Thoracic aorta (tissue), 2 donors: ENCODE data around the gene STAMBP. TPM values are rescaled to one million over a fixed set of nuclear protein-coding genes. Genes with fewer than 3 reads are reported as not detected.

Source experiments
- ATAC-seq: fragments of 150-250 bp; one replicate; pipeline ENCODE4 v1.8.0; 2017; ENCODE audit warnings: low read depth; ENCODE audit not compliant: insufficient number of reproducible peaks, low FRiP score
- DNase-seq: peaks from one replicate; pipeline ENCODE4 v3.0.0-alpha.2; 2020; ENCODE audit warnings: low spot score
- H3K27ac ChIP-seq, 2 donors: fragments of 200-600 bp; sonication (generic); 1 replicate in 1 of 2; 2 replicates in 1 of 2; pipeline ENCODE4 v1.5.1; 2016; ENCODE audit warnings: mild to moderate bottlenecking in 2 of 2, moderate library complexity in 2 of 2
- H3K27me3 ChIP-seq: fragments of 200-600 bp; sonication (generic); replicated peaks from 2 replicates; pipeline ENCODE4 v1.6.0; 2016; ENCODE audit warnings: mild to moderate bottlenecking; ENCODE audit not compliant: insufficient read depth
- H3K36me3 ChIP-seq: fragments of 200-600 bp; sonication (generic); one replicate; pipeline ENCODE4 v1.5.1; 2016
- H3K4me1 ChIP-seq, 2 donors: fragments of 200-600 bp; sonication (generic); 1 replicate in 1 of 2; 2 replicates in 1 of 2; pipeline versions ENCODE4 v1.5.1 to v1.6.0; 2016; ENCODE audit warnings: low read depth in 2 of 2, mild to moderate bottlenecking in 1 of 2; ENCODE audit not compliant: control insufficient read depth in 1 of 2
- H3K4me3 ChIP-seq: fragments of 200-600 bp; sonication (generic); 2 replicates; pipeline ENCODE4 v1.5.1; 2016; ENCODE audit warnings: mild to moderate bottlenecking
- H3K9me3 ChIP-seq: fragments of 200-600 bp; sonication (generic); 2 replicates; pipeline ENCODE4 v1.5.1; 2016
- total RNA-seq, 2 donors: library from RNA; depleted of rRNA; stranded (reverse); fragments of >200 nt; gene quantifications; one replicate each; pipeline versions ENCODE4 v1.1.0 to v1.2.3, GENCODE V29; 2016
- TF ChIP-seq, protein P1 (sequence below): fragments of 200-600 bp; sonication (generic); IDR thresholded peaks from one replicate; pipeline ENCODE4 v1.5.1; 2019; ENCODE audit warnings: antibody characterized with exemption

STAMBP gene
- total RNA-seq, 2 donors from 2014 or later: 23.8 to 34.4 TPM

DNA sequence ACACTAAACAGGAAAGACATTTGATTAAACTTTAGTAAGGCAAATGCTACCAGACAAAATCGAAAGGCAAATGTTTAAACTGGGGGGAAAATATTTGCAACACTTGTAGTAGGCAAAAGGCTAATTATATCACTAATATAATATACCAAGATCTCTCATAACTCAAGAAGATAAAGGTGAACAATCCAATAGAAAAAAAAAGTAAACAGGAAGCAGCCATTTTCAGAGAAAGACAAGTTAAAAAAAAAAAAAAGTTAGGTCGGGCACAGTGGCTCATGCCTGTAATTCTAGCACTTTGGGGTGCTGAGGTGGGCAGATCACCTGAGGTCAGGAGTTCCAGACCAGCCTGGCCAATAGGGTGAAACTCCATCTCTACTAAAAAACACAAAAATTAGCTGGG lies 59.6 kb downstream of the STAMBP start:
- Histone ChIP-seq H3K36me3 (no peaks in the 10 kb centered on the region), H3K27me3 (no peaks in the 10 kb centered on the region), H3K4me3 (no peak overlapping the region), H3K9me3 (no peaks in the 10 kb centered on the region), H3K27ac (no peak overlapping the region), H3K4me1 (peaks cover 3 to 31% of the 10 kb centered on the region in 2 donors)
- no peak for DNase-seq
- TF ChIP-seq, protein P1, sequence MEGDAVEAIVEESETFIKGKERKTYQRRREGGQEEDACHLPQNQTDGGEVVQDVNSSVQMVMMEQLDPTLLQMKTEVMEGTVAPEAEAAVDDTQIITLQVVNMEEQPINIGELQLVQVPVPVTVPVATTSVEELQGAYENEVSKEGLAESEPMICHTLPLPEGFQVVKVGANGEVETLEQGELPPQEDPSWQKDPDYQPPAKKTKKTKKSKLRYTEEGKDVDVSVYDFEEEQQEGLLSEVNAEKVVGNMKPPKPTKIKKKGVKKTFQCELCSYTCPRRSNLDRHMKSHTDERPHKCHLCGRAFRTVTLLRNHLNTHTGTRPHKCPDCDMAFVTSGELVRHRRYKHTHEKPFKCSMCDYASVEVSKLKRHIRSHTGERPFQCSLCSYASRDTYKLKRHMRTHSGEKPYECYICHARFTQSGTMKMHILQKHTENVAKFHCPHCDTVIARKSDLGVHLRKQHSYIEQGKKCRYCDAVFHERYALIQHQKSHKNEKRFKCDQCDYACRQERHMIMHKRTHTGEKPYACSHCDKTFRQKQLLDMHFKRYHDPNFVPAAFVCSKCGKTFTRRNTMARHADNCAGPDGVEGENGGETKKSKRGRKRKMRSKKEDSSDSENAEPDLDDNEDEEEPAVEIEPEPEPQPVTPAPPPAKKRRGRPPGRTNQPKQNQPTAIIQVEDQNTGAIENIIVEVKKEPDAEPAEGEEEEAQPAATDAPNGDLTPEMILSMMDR: no peak
- ATAC-seq: no peak

DNA sequence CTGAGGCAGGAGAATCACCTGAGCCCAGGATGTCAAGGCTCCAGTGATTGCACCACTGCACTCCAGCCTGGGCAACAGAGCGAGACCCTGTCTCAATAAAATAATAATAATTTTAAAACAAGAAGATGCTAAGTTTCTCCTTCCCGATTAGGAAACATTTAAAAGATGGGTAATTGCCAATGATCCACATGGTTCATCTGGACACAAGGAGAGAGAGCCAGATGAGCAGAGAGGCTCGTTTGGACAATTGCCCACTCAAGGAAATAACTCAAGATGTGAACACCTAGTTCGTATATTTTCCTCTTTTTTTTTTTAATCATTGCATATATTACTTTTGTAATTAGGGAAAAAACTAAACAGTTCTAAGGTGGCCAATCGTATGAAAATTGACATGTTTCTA lies 60.4 kb downstream of the STAMBP start:
- Histone ChIP-seq H3K4me3 (no peak overlapping the region), H3K4me1 (peaks cover 3 to 36% of the 10 kb centered on the region in 2 donors), H3K27me3 (no peaks in the 10 kb centered on the region), H3K9me3 (no peaks in the 10 kb centered on the region), H3K36me3 (no peaks in the 10 kb centered on the region), H3K27ac (no peak overlapping the region)
- ATAC-seq (no peak), DNase-seq (no peak)
- TF ChIP-seq, protein P1: no peak

DNA sequence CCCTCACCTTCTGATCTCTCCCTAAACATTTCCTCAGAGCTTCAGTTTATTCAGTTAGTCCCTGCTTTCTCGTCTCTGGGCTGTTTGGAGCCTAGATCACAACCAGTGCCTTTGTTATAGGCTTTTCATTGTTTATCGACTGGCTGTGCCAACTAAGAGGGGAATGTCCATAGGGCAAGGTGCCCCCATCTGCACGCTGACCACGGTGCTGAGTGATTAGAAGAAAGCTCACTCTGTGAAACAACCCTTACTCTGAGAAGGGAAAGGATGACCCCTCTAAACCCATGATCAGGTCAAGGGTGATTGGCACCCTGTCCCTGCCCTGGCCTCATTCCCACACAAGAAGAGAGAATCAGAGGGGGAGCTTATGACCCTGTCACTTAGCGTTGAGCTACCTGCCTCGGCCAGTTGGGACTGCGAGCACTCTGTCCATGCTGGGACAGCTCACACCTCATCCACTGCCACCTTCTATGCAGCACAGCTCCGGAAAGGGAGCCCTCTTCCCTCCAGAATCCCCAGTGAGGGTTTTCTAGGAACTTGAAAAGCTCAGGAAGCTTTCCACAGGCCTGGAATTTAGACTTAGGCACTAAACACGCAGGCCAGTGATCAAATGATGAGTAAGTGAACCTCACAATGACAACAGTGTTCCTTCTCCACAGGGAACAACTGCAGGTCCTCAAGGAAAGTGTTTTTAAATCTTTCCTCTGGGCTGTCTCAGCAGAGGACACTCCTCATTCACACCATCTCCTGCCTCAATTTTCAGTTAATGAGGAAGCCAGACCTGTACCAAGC lies 61.7 kb downstream of the STAMBP start:
- Histone ChIP-seq H3K27me3 (no peaks in the 10 kb centered on the region), H3K4me3 (no peak overlapping the region), H3K36me3 (no peaks in the 10 kb centered on the region), H3K27ac (peak overlapping the region; percentile 85 to 93), H3K4me1 (peaks cover 3 to 45% of the 10 kb centered on the region in 2 donors), H3K9me3 (no peaks in the 10 kb centered on the region)
- ATAC-seq: no peak
- TF ChIP-seq, protein P1: no peak
- no peak for DNase-seq

DNA sequence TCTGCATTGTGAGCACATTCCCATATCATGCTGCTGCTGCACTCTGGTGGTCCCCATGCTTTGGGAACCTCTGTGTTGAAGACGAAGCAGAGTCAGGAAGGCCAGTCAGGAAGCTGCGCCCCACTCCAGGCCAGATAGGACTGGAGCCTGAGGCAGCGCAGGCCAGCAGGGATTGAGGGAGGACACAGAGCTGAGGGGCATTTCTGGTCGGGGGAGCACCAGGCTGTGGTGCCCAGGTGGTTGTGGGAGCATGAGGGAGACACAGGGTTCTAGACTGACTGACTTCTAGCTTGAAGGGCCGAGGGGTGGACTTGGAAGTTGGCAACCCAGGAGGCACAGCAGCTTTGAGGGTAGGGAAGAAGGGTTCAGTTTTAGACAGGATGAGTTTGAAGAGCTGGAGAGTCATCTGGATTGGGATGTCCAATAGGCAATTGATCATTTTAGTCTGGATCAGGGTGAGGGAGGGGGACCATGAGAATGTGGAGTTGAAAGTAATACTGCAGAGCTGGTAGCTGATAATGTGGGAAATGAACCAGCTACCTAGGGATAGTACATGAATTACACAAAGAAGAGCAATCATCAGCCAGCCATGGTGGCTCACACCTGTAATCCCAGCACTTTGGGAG lies 62.6 kb downstream of the STAMBP start:
- Histone ChIP-seq H3K27me3 (no peaks in the 10 kb centered on the region), H3K9me3 (no peaks in the 10 kb centered on the region), H3K4me1 (peaks cover 8 to 49% of the 10 kb centered on the region in 2 donors), H3K27ac (peak overlapping the region; percentile 85 to 93), H3K4me3 (no peak overlapping the region), H3K36me3 (no peaks in the 10 kb centered on the region)
- no peak for DNase-seq
- no peak for ATAC-seq
- TF ChIP-seq, protein P1: no peak

DNA sequence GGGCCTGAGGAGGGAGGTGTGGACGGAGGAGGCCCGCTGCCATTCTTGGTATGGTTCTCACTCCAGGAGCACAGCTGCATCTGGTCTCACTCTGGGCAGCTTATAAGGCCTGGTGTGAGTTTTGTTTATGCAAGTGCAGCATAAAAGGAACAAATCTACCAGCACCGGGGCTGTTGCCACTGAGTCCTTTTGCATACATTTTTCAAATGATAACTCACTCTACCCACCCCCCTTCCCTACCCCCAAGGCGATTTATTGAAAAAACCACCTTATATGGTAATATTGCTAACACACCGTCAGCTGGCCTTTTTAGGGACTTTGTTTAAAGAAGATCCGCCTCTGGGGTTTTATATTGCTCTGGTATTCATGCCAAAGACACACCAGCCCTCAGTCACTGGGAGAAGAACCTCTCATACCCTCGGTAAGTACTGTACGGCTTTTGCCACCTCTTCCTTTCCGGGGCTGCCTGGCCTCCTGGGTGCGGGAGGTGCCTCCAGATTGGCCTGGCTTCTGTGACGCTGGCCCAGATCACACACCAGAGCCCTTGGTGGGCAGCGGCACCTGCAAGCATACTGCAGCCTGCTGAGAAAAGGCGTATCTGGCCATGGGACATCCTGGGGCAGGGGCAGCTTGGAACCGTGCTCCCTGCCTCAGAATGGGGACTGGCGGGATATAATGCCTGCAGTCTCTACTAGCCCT lies 64.0 kb downstream of the STAMBP start, which contains the start of gene ACTG2:
TSS of gene ACTG2 (plus strand) at position 378 of the 699 bp plus-strand sequence. CDS start 8,304 bp downstream, outside the sequence.
- no peak for DNase-seq
- Histone ChIP-seq H3K36me3 (no peaks in the 10 kb centered on the region), H3K27ac (peak within 1 kb of the TSS; percentile 85 to 93), H3K4me1 (peaks cover 15 to 63% of the 10 kb centered on the region in 2 donors), H3K4me3 (peak within 1 kb of the TSS; percentile 76), H3K9me3 (no peaks in the 10 kb centered on the region), H3K27me3 (no peaks in the 10 kb centered on the region)
- TF ChIP-seq, protein P1: no peak
- ATAC-seq: peak; percentile 53
